ENCODE measurements around the gene IQCH. TPM values are rescaled to one million over a fixed set of nuclear protein-coding genes. Genes with fewer than 3 reads are reported as not detected.

IQCH gene
- total RNA-seq, 4 donors from 2014 or later = 0.27 to 4.6 (median 1.1) TPM; not detected in 1

GRCh38 chr15:67224889-67225288, 29.7 kb upstream of the IQCH start:
- peaks cover 0 to 17% of the 10 kb centered on the region in 2 donors for H3K36me3 ChIP-seq
- no peak overlapping the region for H3K4me3 ChIP-seq
- no peaks in the 10 kb centered on the region for H3K4me1 ChIP-seq
- no peaks in the 10 kb centered on the region for H3K9me3 ChIP-seq
- no peak for ATAC-seq
- 89 to 100% methylated on average over 3 of the region's 3 CpGs for WGBS, 2 donors (ENCODE audit: low coverage in 1 of 2)
- H3K27me3 ChIP-seq = no peaks in the 10 kb centered on the region
- TF ChIP-seq POLR2AphosphoS5 (IDR thresholded peaks at IDR 0.05) = no peak
- TF ChIP-seq CTCF (IDR thresholded peaks at IDR 0.05) = no peak
- no peak overlapping the region for H3K27ac ChIP-seq

GRCh38 chr15:67225336-67225735, 29.2 kb upstream of the IQCH start:
- Histone ChIP-seq H3K9me3 (no peaks in the 10 kb centered on the region), H3K4me1 (no peaks in the 10 kb centered on the region), H3K36me3 (peaks cover 0 to 21% of the 10 kb centered on the region in 2 donors), H3K27me3 (no peaks in the 10 kb centered on the region), H3K27ac (no peak overlapping the region), H3K4me3 (no peak overlapping the region)
- 100% methylated on average over 2 of the region's 2 CpGs for WGBS, 2 donors (ENCODE audit: low coverage in 1 of 2)
- TF ChIP-seq CTCF (IDR thresholded peaks at IDR 0.05) (no peak), POLR2A (IDR thresholded peaks at IDR 0.05) (no peak), POLR2AphosphoS5 (IDR thresholded peaks at IDR 0.05) (no peak), EP300 (IDR thresholded peaks at IDR 0.05) (no peak)
- ATAC-seq = no peak

DNA sequence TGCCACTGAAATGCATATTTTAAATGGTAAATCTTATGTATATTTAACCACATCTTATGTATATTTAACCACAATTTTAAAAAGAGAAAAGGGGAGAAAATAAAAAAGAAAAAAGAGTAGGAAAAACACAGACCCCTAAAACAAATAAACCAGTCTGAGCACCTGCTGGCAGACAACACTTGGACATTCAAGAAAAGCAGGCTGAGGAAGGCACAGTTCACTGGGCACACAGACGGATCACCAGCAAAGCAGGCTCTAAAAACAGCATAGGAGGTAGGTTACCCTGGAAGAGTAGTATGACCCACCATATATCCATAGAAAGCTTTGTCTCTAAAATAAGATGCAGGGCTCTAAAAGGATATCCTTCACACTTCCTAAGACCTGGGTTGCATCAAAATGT, 27.2 kb upstream of the IQCH start:
- WGBS, 2 donors (ENCODE audit: low coverage in 1 of 2) = 73% methylated on average over 1 of the region's 1 CpG; no CpG with 5 or more reads in 1 of the 2 donors
- TF ChIP-seq POLR2AphosphoS5 (IDR thresholded peaks at IDR 0.05) = no peak
- TF ChIP-seq POLR2A (IDR thresholded peaks at IDR 0.05) = no peak
- no peak for TF ChIP-seq CTCF (IDR thresholded peaks at IDR 0.05)
- no peak for TF ChIP-seq EP300 (IDR thresholded peaks at IDR 0.05)
- Histone ChIP-seq H3K4me3 (no peak overlapping the region), H3K9me3 (no peaks in the 10 kb centered on the region), H3K4me1 (no peaks in the 10 kb centered on the region), H3K36me3 (peaks cover 2 to 41% of the 10 kb centered on the region in 2 donors), H3K27ac (no peak overlapping the region), H3K27me3 (no peaks in the 10 kb centered on the region)
- no peak for ATAC-seq

GRCh38 chr15:67227846-67228245, 26.7 kb upstream of the IQCH start:
- no peak for ATAC-seq
- no peak for TF ChIP-seq EP300 (IDR thresholded peaks at IDR 0.05)
- no peak for TF ChIP-seq POLR2A (IDR thresholded peaks at IDR 0.05)
- TF ChIP-seq POLR2AphosphoS5 (IDR thresholded peaks at IDR 0.05) = no peak
- TF ChIP-seq CTCF (IDR thresholded peaks at IDR 0.05) = no peak
- Histone ChIP-seq H3K4me1 (no peaks in the 10 kb centered on the region), H3K4me3 (no peak overlapping the region), H3K27ac (no peak overlapping the region), H3K27me3 (no peaks in the 10 kb centered on the region), H3K36me3 (peaks cover 2 to 41% of the 10 kb centered on the region in 2 donors), H3K9me3 (no peaks in the 10 kb centered on the region)
- 100% methylated on average over 1 of the region's 1 CpG for WGBS, 2 donors (ENCODE audit: low coverage in 1 of 2)

GRCh38 chr15:67228286-67228685, 26.3 kb upstream of the IQCH start:
- TF ChIP-seq EP300 (IDR thresholded peaks at IDR 0.05) (no peak), POLR2A (IDR thresholded peaks at IDR 0.05) (no peak), CTCF (IDR thresholded peaks at IDR 0.05) (no peak), POLR2AphosphoS5 (IDR thresholded peaks at IDR 0.05) (no peak)
- no peak overlapping the region for H3K27ac ChIP-seq
- no peaks in the 10 kb centered on the region for H3K27me3 ChIP-seq
- no peaks in the 10 kb centered on the region for H3K4me1 ChIP-seq
- H3K9me3 ChIP-seq = no peaks in the 10 kb centered on the region
- WGBS, 2 donors (ENCODE audit: low coverage in 1 of 2) = 77 to 78% methylated on average over 1 of the region's 1 CpG
- no peak overlapping the region for H3K4me3 ChIP-seq
- H3K36me3 ChIP-seq = peaks cover 2 to 42% of the 10 kb centered on the region in 2 donors
- no peak for ATAC-seq
